Uterus (tissue), 4 donors: Measurements from ENCODE around the gene NT5M. TPM values are rescaled to one million over a fixed set of nuclear protein-coding genes. Genes with fewer than 3 reads are reported as not detected.

Experiments used
- DNase-seq, 2 donors: peaks; one replicate each; pipeline ENCODE4 v3.0.0-alpha.2; 2019 to 2020
- H3K27ac ChIP-seq, 2 donors: fragments of 200-600 bp; sonication (generic); 1 replicate in 1 of 2; 2 replicates in 1 of 2; pipeline ENCODE4 v1.5.1; 2016 to 2018
- H3K27me3 ChIP-seq, 2 donors: fragments of 200-600 bp; sonication (generic); one replicate each; pipeline ENCODE4 v1.5.1; 2018 to 2019; ENCODE audit warnings: control low read depth in 1 of 2
- H3K36me3 ChIP-seq, 2 donors: fragments of 200-600 bp; sonication (generic); one replicate each; pipeline ENCODE4 v1.5.1; 2019; ENCODE audit warnings: control low read depth in 1 of 2
- H3K4me1 ChIP-seq, 2 donors: fragments of 200-600 bp; sonication (generic); one replicate each; pipeline ENCODE4 v1.5.1; 2018 to 2019; ENCODE audit warnings: control low read depth in 1 of 2
- H3K4me3 ChIP-seq, 2 donors: fragments of 200-600 bp; sonication (generic); 1 replicate in 1 of 2; 2 replicates in 1 of 2; pipeline ENCODE4 v1.5.1; 2018 to 2019; ENCODE audit warnings: mild to moderate bottlenecking in 1 of 2
- H3K9me3 ChIP-seq, 2 donors: fragments of 200-600 bp; sonication (generic); one replicate each; pipeline ENCODE4 v1.5.1; 2019; ENCODE audit warnings: control low read depth in 1 of 2
- CTCF ChIP-seq, 4 experiments: fragments of 200-600 bp in 2 of 4; fragments of 450-650 bp in 2 of 4; sonication (generic) in 2 of 4; IDR thresholded peaks; one replicate each; pipeline ENCODE4 v1.5.1; 2016 to 2019; ENCODE audit warnings: antibody characterized with exemption in 4 of 4, mild to moderate bottlenecking in 2 of 4, moderate library complexity in 1 of 4
- POLR2A ChIP-seq, 2 donors: fragments of 450-650 bp; IDR thresholded peaks; one replicate each; pipeline ENCODE4 v1.6.1; 2016; ENCODE audit warnings: antibody characterized with exemption in 2 of 2, mild to moderate bottlenecking in 1 of 2, moderate library complexity in 1 of 2
- intact Hi-C: fragments of 100-400 bp; cut with DNase I; formaldehyde crosslinking; loops from one replicate; pipeline ENCODE4 v1.15.1; 2023; ENCODE audit warnings: low total_unique reads
- total RNA-seq, 4 donors: library from RNA; depleted of rRNA in 3 of 4; stranded (reverse); fragments of >200 nt in 3 of 4; gene quantifications; one replicate each; pipeline versions ENCODE4 v1.1.0 to v1.2.4, GENCODE V29; 2014 to 2023
- donor health status: DM: yes; HTN: yes; CAD: no.

NT5M gene
- total RNA-seq, 4 donors from 2014 or later: 0.26 to 7.8 (median 2.8) TPM

GRCh38 chr17:17387498-17388362 is 84.6 kb downstream of the NT5M start:
- Histone ChIP-seq H3K36me3 (no peaks in the 10 kb centered on the region), H3K4me3 (no peak overlapping the region), H3K9me3 (no peaks in the 10 kb centered on the region), H3K27me3 (no peaks in the 10 kb centered on the region), H3K27ac (no peak overlapping the region), H3K4me1 (no peaks in the 10 kb centered on the region)
- TF ChIP-seq CTCF (IDR thresholded peaks at IDR 0.05) (peak in 1 of 4 experiments; percentile 16), POLR2A (IDR thresholded peaks at IDR 0.05) (no peak)
- DNase-seq: no peak
- intact Hi-C loops: no loop called here

- TF ChIP-seq POLR2A (IDR thresholded peaks at IDR 0.05): no peak
- no peak for TF ChIP-seq CTCF (IDR thresholded peaks at IDR 0.05)
- no peak overlapping the region for H3K27ac ChIP-seq
- H3K36me3 ChIP-seq: no peaks in the 10 kb centered on the region
- no peaks in the 10 kb centered on the region for H3K4me1 ChIP-seq
- H3K9me3 ChIP-seq: no peaks in the 10 kb centered on the region
- no peak overlapping the region for H3K4me3 ChIP-seq
- DNase-seq: no peak
- intact Hi-C loops: no loop called here
- H3K27me3 ChIP-seq: no peaks in the 10 kb centered on the region
Observed at GRCh38 chr17:17388657-17389496, 85.7 kb downstream of the NT5M start.

GRCh38 chr17:17391668-17392370 is 88.6 kb downstream of the NT5M start:
- H3K27me3 ChIP-seq: no peaks in the 10 kb centered on the region
- intact Hi-C loops: no loop called here
- H3K4me1 ChIP-seq: no peaks in the 10 kb centered on the region
- no peaks in the 10 kb centered on the region for H3K9me3 ChIP-seq
- no peak for TF ChIP-seq CTCF (IDR thresholded peaks at IDR 0.05)
- TF ChIP-seq POLR2A (IDR thresholded peaks at IDR 0.05): no peak
- H3K36me3 ChIP-seq: no peaks in the 10 kb centered on the region
- H3K4me3 ChIP-seq: no peak overlapping the region
- no peak overlapping the region for H3K27ac ChIP-seq
- no peak for DNase-seq

- DNase-seq: no peak
- no peaks in the 10 kb centered on the region for H3K9me3 ChIP-seq
- TF ChIP-seq CTCF (IDR thresholded peaks at IDR 0.05): no peak
- no peak for TF ChIP-seq POLR2A (IDR thresholded peaks at IDR 0.05)
- H3K4me1 ChIP-seq: no peaks in the 10 kb centered on the region
- H3K4me3 ChIP-seq: no peak overlapping the region
- intact Hi-C loops: no loop called here
- H3K36me3 ChIP-seq: no peaks in the 10 kb centered on the region
- no peaks in the 10 kb centered on the region for H3K27me3 ChIP-seq
- H3K27ac ChIP-seq: no peak overlapping the region
Observed at GRCh38 chr17:17393976-17394375, 90.8 kb downstream of the NT5M start.
